ENCODE results near the gene PTPN11.
"Not testable (repeated sequence)": the region's sequence is repeated elsewhere in the genome, so short reads cannot be mapped to it uniquely, and the experiment has no call there.

The PTPN11 gene

GRCh38 chr12:112409064-112409905 is 9.5 kb upstream of the PTPN11 start, which contains the start of gene RPL6:
Gene RPL6, minus strand, starts transcription at chr12:112409605. Its CDS starts 949 bp downstream, at chr12:112408656.
- in situ Hi-C loops (cut with HindIII; ENCODE audit: low sequenced_read_pairs): no loop called here

- in situ Hi-C loops (cut with HindIII; ENCODE audit: low sequenced_read_pairs): no loop called here
These were observed 8.9 kb upstream of the PTPN11 start for GRCh38 chr12:112409906-112410244.

GRCh38 chr12:112413855-112414625 is 4.7 kb upstream of the PTPN11 start:
- in situ Hi-C loops (cut with HindIII; ENCODE audit: low sequenced_read_pairs): no loop called here

GRCh38 chr12:112415457-112415856 is 3.3 kb upstream of the PTPN11 start:
- in situ Hi-C loops (cut with HindIII; ENCODE audit: low sequenced_read_pairs): not testable (repeated sequence)

GRCh38 chr12:112418273-112418607 is 507 bp upstream of the PTPN11 start:
- in situ Hi-C loops (cut with HindIII; ENCODE audit: low sequenced_read_pairs): no loop called here

- in situ Hi-C loops (cut with HindIII; ENCODE audit: low sequenced_read_pairs): no loop called here
These were observed 768 bp downstream of the PTPN11 start for GRCh38 chr12:112419297-112420133.

GRCh38 chr12:112420740-112421139 is 2.0 kb downstream of the PTPN11 start:
- in situ Hi-C loops (cut with HindIII; ENCODE audit: low sequenced_read_pairs): no loop called here

GRCh38 chr12:112421363-112421762 is 2.6 kb downstream of the PTPN11 start:
- in situ Hi-C loops (cut with HindIII; ENCODE audit: low sequenced_read_pairs): no loop called here

- in situ Hi-C loops (cut with HindIII; ENCODE audit: low sequenced_read_pairs): no loop called here
These were observed 3.8 kb downstream of the PTPN11 start for GRCh38 chr12:112422531-112422930.

GRCh38 chr12:112424126-112424525 is 5.4 kb downstream of the PTPN11 start:
- in situ Hi-C loops (cut with HindIII; ENCODE audit: low sequenced_read_pairs): no loop called here

GRCh38 chr12:112425582-112426382 is 7.0 kb downstream of the PTPN11 start:
- in situ Hi-C loops (cut with HindIII; ENCODE audit: low sequenced_read_pairs): no loop called here

GRCh38 chr12:112427760-112428159 is 9.0 kb downstream of the PTPN11 start:
- in situ Hi-C loops (cut with HindIII; ENCODE audit: low sequenced_read_pairs): no loop called here

- in situ Hi-C loops (cut with HindIII; ENCODE audit: low sequenced_read_pairs): no loop called here
These were observed 12.2 kb downstream of the PTPN11 start for GRCh38 chr12:112430929-112431328.

- in situ Hi-C loops (cut with HindIII; ENCODE audit: low sequenced_read_pairs): no loop called here
These were observed 13.2 kb downstream of the PTPN11 start for GRCh38 chr12:112431965-112432364.

GRCh38 chr12:112433551-112433950 is 14.8 kb downstream of the PTPN11 start:
- in situ Hi-C loops (cut with HindIII; ENCODE audit: low sequenced_read_pairs): no loop called here

- in situ Hi-C loops (cut with HindIII; ENCODE audit: low sequenced_read_pairs): not testable (repeated sequence)
These were observed 19.9 kb downstream of the PTPN11 start for GRCh38 chr12:112438645-112439044.

GRCh38 chr12:112439769-112440168 is 21.0 kb downstream of the PTPN11 start:
- in situ Hi-C loops (cut with HindIII; ENCODE audit: low sequenced_read_pairs): no loop called here

GRCh38 chr12:112440653-112441052 is 21.9 kb downstream of the PTPN11 start:
- in situ Hi-C loops (cut with HindIII; ENCODE audit: low sequenced_read_pairs): not testable (repeated sequence)

- in situ Hi-C loops (cut with HindIII; ENCODE audit: low sequenced_read_pairs): no loop called here
These were observed 25.2 kb downstream of the PTPN11 start for GRCh38 chr12:112443916-112444315.

- in situ Hi-C loops (cut with HindIII; ENCODE audit: low sequenced_read_pairs): no loop called here
These were observed 27.4 kb downstream of the PTPN11 start for GRCh38 chr12:112446008-112446725.

All from endothelial cell of hepatic sinusoid (primary cell).